Epidermal melanocyte (primary cell): Measurements from ENCODE around the gene CRAMP1.
"Not testable (repeated sequence)": the region's sequence is repeated elsewhere in the genome, so short reads cannot be mapped to it uniquely, and the experiment has no call there.

Source experiments
- DNase-seq: peaks from one replicate; pipeline ENCODE4 v3.0.0; 2011; ENCODE audit warnings: low spot score; ENCODE audit not compliant: insufficient read length

The CRAMP1 gene

GRCh38 chr16:1708768-1709180, 96.6 kb downstream of the CRAMP1 start:
- no peak for DNase-seq

GRCh38 chr16:1709356-1709755, 97.2 kb downstream of the CRAMP1 start:
- no peak for DNase-seq

- no peak for DNase-seq
These were observed 98.8 kb downstream of the CRAMP1 start for GRCh38 chr16:1710811-1711507.

GRCh38 chr16:1712791-1713261, 100.7 kb downstream of the CRAMP1 start:
- no peak for DNase-seq

GRCh38 chr16:1713331-1713730, 101.2 kb downstream of the CRAMP1 start:
- no peak for DNase-seq

- DNase-seq = no peak
These were observed 101.8 kb downstream of the CRAMP1 start for GRCh38 chr16:1713933-1714332.

- DNase-seq = no peak
These were observed 103.1 kb downstream of the CRAMP1 start for GRCh38 chr16:1715220-1715619.

- not testable (repeated sequence) for DNase-seq
These were observed 106.1 kb downstream of the CRAMP1 start for GRCh38 chr16:1718236-1718635.

- DNase-seq = not testable (repeated sequence)
These were observed 107.5 kb downstream of the CRAMP1 start for GRCh38 chr16:1719559-1720229.

GRCh38 chr16:1721372-1721771, 109.2 kb downstream of the CRAMP1 start:
- DNase-seq = no peak

GRCh38 chr16:1723450-1724147, 111.4 kb downstream of the CRAMP1 start:
- no peak for DNase-seq

- no peak for DNase-seq
These were observed 112.3 kb downstream of the CRAMP1 start for GRCh38 chr16:1724491-1724890.

- DNase-seq = no peak
These were observed 114.7 kb downstream of the CRAMP1 start for GRCh38 chr16:1726661-1727502.
